Vagina (tissue), 2 donors: Measurements from ENCODE around the gene RIPOR1.

ENCODE experiments used
- CTCF ChIP-seq, 3 experiments: fragments of 450-650 bp in 2 of 3; fragments of 200-600 bp in 1 of 3; sonication (generic) in 1 of 3; IDR thresholded peaks; one replicate each; pipeline ENCODE4 v1.5.1; 2017 to 2019; ENCODE audit warnings: antibody characterized with exemption in 3 of 3, mild to moderate bottlenecking in 2 of 3, moderate library complexity in 2 of 3
- POLR2AphosphoS5 ChIP-seq, 2 donors: sonication (generic); formaldehyde crosslinking; IDR thresholded peaks; one replicate each; pipeline ENCODE4 v1.9.0; 2017; ENCODE audit warnings: antibody characterized with exemption in 2 of 2, mild to moderate bottlenecking in 2 of 2, low read depth in 1 of 2; ENCODE audit not compliant: insufficient read depth in 1 of 2

- TF ChIP-seq CTCF (IDR thresholded peaks at IDR 0.05) (no peak), POLR2AphosphoS5 (IDR thresholded peaks at IDR 0.05; ENCODE audit: insufficient read depth in 1 of 2, low read depth in 1 of 2) (no peak)
These were observed 10.6 kb downstream of the RIPOR1 start for GRCh38 chr16:67539271-67539670.
